H1 (cell line): ENCODE data around the gene ARHGEF7. TPM values are rescaled to one million over a fixed set of nuclear protein-coding genes. Genes with fewer than 3 reads are reported as not detected.

Source experiments
- BRCA1 ChIP-seq: IDR thresholded peaks from 2 replicates; pipeline ENCODE4 v1.6.1; 2012; ENCODE audit warnings: low read depth, low read length, improper control_type of control experiment
- CBX8 ChIP-seq: fragments of 300-800, 300-1000 bp; sonication (generic); IDR thresholded peaks from 2 replicates; pipeline ENCODE4 v1.7.1; 2016; ENCODE audit warnings: low read depth, low read length, borderline replicate concordance
- CHD7 ChIP-seq: fragments of 300-600 bp; sonication (generic); IDR thresholded peaks from 2 replicates; pipeline ENCODE4 v1.7.1; 2012; ENCODE audit warnings: low read length, moderate library complexity, mild to moderate bottlenecking, inconsistent platforms; ENCODE audit not compliant: insufficient replicate concordance
- POLR2AphosphoS5 ChIP-seq: IDR thresholded peaks from 2 replicates; pipeline ENCODE4 v1.6.1; 2011; ENCODE audit warnings: low read depth, low read length
- RBBP5 ChIP-seq: IDR thresholded peaks from 2 replicates; pipeline ENCODE4 v1.7.1; 2012; ENCODE audit warnings: low read depth, mild to moderate bottlenecking, inconsistent platforms, low read length, moderate library complexity, borderline replicate concordance
- RFX5 ChIP-seq: IDR thresholded peaks from 2 replicates; pipeline ENCODE4 v1.6.1; 2011; ENCODE audit warnings: low read depth, low read length, improper control_type of control experiment, borderline replicate concordance
- SIRT6 ChIP-seq: IDR thresholded peaks from one replicate; pipeline ENCODE4 v1.7.1; 2012; ENCODE audit warnings: low read length, inconsistent platforms
- TCF12 ChIP-seq: IDR thresholded peaks from 2 replicates; pipeline ENCODE4 v1.6.1; 2011; ENCODE audit warnings: low read depth, mild to moderate bottlenecking, low read length
- TEAD4 ChIP-seq: IDR thresholded peaks from 2 replicates; pipeline ENCODE4 v1.6.1; 2012; ENCODE audit warnings: low read depth, low read length, inconsistent platforms, mixed read lengths
- polyA plus RNA-seq, 7 experiments: library from polyadenylated mRNA; depleted of rRNA in 3 of 7; stranded (reverse) in 5 of 7; unstranded in 2 of 7; fragments of >200 nt in 5 of 7; fragments of 200-250 nt in 2 of 7; gene quantifications; 1 replicate in 5 of 7; 2 replicates in 1 of 7; 4 replicates in 1 of 7; pipeline versions ENCODE4 v1.2.1 to v1.2.3, GENCODE V29; 2011 to 2013; ENCODE audit warnings: missing spikeins in 2 of 7, mixed read lengths in 2 of 7
- total RNA-seq: library from RNA; stranded (reverse); fragmentation: NEBNext Ultra II Directional; extraction: Animal tissue kit (Norgen Biotek cat#: 25700); gene quantifications from 2 replicates; pipeline ENCODE4 v1.2.1, GENCODE V29; 2021

The ARHGEF7 gene
- total and polyA plus RNA-seq, 2 of the 8 experiments (the other 6 are each of a cell fraction or from before 2014, with no cell fraction given) = 26.2 to 56.5 TPM

- no peak for TF ChIP-seq CHD7
- no peak for TF ChIP-seq CBX8
- TF ChIP-seq RFX5 = no peak
- TF ChIP-seq TEAD4 = no peak
- no peak for TF ChIP-seq RBBP5
- TF ChIP-seq POLR2AphosphoS5 = no peak
- TF ChIP-seq TCF12 = no peak
- no peak for TF ChIP-seq BRCA1
- no peak for TF ChIP-seq SIRT6
These were observed 2.9 kb upstream of the ARHGEF7 start (continued) for GRCh38 chr13:111112196-111112595.
